H1 (cell line): ENCODE measurements around the gene CALHM5. TPM values are rescaled to one million over a fixed set of nuclear protein-coding genes. Genes with fewer than 3 reads are reported as not detected.

ENCODE experiments used
- CBX5 ChIP-seq: fragments of 300-800, 300-1000 bp; sonication (generic); IDR thresholded peaks from 2 replicates; pipeline ENCODE4 v1.7.1; 2016; ENCODE audit warnings: antibody characterized with exemption, low read length, low read depth
- polyA plus RNA-seq, 7 experiments: library from polyadenylated mRNA; depleted of rRNA in 3 of 7; stranded (reverse) in 5 of 7; unstranded in 2 of 7; fragments of >200 nt in 5 of 7; fragments of 200-250 nt in 2 of 7; gene quantifications; 1 replicate in 5 of 7; 2 replicates in 1 of 7; 4 replicates in 1 of 7; pipeline versions ENCODE4 v1.2.1 to v1.2.3, GENCODE V29; 2011 to 2013; ENCODE audit warnings: missing spikeins in 2 of 7, mixed read lengths in 2 of 7
- total RNA-seq: library from RNA; stranded (reverse); fragmentation: NEBNext Ultra II Directional; extraction: Animal tissue kit (Norgen Biotek cat#: 25700); gene quantifications from 2 replicates; pipeline ENCODE4 v1.2.1, GENCODE V29; 2021

CALHM5 gene
- total and polyA plus RNA-seq, 2 of the 8 experiments (the other 6 are each of a cell fraction or from before 2014, with no cell fraction given) = 0.05 to 0.09 TPM

- no peak for TF ChIP-seq CBX5
Observed at GRCh38 chr6:116530436-116530835, 19.0 kb downstream of the CALHM5 start (continued).
